HG03039 (cell line): Measurements from ENCODE around the gene BDNF.
A peak's percentile ranks its signal among the peaks of the same experiment; 100 is the strongest.
"Not testable (repeated sequence)": the region's sequence is repeated elsewhere in the genome, so short reads cannot be mapped to it uniquely, and the experiment has no call there.

Experiments
- ATAC-seq: cut with Tn5 transposase; IDR thresholded peaks from one replicate; pipeline ENCODE4 v1.9.1; 2021; ENCODE audit warnings: mild to moderate bottlenecking, moderate library complexity; ENCODE audit not compliant: unreplicated experiment

BDNF gene

GRCh38 chr11:27700351-27701301 is at the start of gene BDNF:
TSS of gene BDNF (minus strand) at chr11:27700455. CDS start at chr11:27658564, 41,891 bp downstream.
- peak; percentile 33 for ATAC-seq

DNA sequence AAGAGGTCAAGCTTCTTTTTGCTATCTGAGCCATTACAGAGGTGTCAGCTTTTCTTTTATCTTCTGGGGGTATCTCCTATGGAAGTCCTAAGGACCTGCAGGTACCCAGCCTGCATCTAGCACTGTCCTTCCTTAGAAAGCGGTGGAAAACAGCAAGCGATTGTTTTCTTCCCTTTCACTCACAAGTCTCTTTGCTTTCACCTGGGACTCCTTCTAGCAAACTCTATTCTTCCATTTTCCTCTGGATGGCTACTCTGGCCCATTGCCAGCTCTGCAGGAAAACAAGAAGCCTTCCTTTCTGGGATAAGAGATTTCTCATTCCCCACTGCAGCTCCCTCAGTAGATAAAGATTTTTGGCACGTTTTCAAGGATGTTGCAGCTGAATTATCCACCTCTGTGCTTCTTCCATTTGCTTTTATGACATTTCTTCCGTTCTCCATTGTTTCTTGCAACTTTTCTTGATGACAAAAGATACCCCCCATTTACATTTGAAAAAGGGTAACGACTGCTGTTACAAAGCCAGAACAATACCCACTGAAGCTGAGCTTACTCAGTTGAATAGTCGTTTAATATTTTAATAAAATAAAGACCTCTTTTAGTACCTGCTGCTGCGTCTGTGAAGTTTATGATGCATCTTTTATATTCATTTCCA is 40.2 kb upstream of the BDNF start:
- ATAC-seq, result no peak

- no peak for ATAC-seq
Observed at GRCh38 chr11:27735281-27735680, 35.0 kb upstream of the BDNF start.

DNA sequence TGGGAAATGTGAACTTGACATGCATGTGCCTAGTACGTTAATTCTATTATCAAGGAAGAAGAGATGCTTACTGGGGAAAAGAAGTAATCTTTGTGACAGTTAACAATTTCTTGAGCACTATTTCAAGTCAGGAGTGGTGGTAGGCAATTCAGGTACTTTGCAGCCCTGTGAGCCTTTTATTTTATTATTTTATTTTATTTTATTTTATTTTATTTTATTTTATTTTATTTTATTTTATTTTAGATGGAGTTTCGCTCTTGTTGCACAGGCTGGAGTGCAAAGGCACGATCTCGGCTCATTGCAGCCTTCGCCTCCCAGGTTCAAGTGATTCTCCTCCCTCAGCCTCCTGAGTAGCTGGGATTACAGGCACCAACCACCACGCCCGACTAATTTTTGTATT is 31.5 kb upstream of the BDNF start:
- ATAC-seq, result not testable (repeated sequence)

- no peak for ATAC-seq
Observed at GRCh38 chr11:27726981-27727380, 26.7 kb upstream of the BDNF start.

DNA sequence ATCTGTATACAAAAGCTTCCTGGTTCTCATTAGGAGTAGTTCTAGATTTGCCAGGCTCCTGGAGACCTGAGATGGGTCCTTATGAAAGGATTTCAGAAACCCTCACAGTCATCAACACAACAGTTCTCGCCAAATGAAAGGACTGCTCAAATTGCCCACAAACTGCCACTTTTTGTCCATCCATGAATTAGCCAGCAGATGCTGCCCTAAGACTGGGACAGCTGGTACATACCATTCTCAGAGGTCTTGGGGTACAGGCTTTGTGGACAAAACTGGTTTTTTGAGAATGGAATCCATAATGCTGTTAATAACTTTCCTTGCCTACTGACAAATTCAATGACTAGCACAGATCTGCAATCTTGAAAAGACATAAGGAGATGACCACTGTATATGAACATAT is 23.4 kb upstream of the BDNF start:
- ATAC-seq, result no peak

- ATAC-seq, result no peak
Observed at GRCh38 chr11:27722953-27723344, 22.7 kb upstream of the BDNF start.

DNA sequence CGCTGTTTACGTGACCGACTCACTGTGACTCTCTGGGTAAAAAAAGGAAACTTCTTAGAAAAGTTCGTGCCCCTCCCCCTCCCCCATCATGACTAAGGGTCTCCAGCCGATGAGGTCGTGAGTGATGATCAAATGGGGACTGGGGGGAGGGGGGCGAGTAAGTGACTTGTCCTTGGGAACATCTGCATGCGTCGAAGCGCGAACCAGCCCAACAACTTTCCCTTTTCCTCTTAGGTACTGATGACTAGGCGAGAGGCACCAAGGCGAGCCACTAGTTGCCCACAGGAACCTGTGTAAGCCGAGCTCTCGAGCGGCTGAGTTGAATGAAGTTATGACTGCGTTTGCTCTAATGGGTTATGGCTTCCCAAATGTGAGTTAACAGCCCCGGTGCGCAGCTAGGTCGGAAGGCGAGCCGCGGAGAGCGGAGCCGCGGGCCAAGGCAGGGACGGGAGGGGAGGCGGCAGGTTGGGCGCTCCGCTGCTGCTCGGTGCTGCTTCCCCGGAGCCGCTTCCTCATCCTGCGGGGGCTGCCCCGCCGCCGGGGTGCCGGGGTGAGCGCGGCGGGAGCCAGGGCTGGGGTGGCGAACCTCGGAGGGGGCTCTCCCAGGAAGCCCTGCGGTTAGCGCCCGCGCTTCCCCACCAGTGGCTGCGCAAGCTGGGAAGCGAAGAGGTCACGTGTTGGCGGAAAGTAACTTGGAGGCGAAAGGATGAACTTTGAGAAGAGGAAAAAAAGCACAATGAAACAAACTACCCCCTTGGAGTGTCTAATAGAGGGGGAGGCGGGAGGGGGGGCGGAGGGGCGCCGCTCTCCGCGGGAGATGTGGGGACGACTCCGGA is 22.1 kb upstream of the BDNF start:
- ATAC-seq, result no peak

DNA sequence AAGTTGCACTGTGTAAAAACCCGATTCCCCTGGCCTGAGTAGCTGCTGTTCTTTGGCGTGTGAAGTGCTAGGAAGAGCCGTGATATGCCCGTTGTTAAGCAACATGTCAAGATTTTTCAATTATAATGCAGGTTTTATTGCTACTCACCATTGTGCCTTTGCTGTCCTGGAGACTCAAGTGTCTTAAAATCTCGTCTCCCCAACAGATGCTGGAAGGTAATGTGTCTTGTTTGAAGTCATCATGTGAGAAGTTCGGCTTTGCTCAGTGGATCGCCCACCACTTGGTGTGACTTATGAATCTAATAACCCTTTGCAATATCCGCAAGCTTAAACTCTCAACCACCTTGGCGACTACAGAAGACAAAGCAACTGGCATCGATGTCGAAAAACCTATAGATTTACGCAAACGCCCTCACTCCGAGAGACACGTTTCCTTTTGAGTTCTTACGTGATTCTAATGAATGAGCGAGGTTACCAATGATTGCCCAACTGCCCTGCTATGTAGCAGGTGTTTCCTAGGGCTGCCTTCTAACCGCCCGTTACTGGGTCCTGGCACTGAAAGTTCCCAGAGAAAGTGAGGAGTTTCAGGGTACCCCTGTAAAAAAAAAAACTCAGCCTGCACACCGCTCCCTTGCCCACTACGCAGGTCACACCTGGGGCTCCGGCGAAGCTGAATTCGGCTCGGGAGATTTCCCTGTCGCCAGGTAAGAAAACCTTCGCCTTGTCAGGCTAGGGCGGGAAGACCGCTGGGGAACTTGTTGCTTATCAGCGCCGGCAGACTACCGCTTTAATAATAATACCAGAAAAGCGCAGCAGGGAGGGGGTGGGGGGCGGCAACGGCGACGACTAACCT is 21.2 kb upstream of the BDNF start:
- ATAC-seq, result no peak

DNA sequence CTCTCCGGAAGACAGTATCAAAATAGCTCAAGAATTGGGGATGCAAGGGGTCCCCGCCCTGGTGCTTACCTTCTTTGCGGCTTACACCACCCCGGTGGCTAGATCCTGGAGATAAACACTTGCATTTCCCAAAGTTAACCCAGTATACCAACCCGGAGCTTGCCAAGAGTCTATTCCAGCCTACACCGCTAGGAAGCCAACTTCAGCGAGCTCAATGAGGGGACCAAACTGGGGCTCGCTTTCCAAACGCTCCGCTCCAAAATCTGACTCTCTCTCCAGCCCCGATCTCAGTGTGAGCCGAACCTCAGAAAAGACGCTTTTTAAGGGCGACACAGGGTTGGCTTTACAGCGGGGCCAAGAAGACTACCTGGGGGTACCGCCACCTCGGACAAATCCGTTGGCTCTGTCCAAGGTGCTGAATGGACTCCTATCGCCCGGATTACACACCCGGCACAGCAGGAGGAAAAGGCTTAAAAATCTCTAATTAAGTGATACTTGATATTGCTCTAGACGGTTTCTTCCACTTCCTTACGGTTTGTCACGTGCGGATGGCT is 20.1 kb upstream of the BDNF start:
- no peak for ATAC-seq

DNA sequence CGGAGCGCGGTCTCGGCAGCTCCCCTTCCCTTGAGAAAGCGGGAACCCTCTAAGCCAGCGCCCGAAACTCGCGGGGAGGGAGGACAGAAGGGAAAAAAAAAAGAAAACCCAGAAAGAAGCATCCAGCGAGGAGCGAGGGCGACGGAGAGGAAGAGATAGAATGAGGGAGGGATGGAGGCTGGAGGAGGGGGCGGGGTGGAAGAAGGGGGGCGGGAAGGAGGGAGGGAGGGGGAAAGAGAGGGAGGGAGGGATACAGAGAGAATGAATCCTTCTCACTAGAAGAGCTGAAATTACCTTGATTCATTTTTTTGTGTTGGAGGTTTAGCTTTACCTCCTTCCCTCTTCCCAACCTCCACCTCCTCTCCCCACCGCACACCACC is 19.3 kb upstream of the BDNF start:
- no peak for ATAC-seq

- ATAC-seq, result no peak
Observed at GRCh38 chr11:27718863-27719545, 18.7 kb upstream of the BDNF start.

GRCh38 chr11:27718346-27718862 is 18.1 kb upstream of the BDNF start:
- no peak for ATAC-seq

DNA sequence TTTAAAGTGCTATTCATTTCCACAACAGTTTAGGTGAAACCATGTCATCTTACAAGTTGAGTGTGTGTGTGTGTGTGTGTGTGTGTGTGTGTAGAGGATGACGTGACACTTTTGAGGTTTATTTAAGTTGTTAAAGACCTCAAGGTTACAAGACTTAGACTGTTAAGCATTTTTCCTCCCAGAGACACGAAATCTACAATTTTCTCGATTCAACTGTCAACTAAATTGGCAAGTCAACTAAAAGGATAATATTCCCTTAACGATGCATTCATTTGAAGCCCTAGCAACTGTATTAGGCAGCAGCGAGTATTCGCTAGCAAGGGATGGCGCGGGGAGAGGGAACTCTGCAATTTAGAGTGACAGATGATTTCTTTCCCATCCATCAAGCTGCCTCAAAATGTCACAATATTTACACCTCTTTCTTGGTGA is 17.6 kb upstream of the BDNF start:
- no peak for ATAC-seq

GRCh38 chr11:27717377-27717776 is 17.1 kb upstream of the BDNF start:
- ATAC-seq, result no peak

DNA sequence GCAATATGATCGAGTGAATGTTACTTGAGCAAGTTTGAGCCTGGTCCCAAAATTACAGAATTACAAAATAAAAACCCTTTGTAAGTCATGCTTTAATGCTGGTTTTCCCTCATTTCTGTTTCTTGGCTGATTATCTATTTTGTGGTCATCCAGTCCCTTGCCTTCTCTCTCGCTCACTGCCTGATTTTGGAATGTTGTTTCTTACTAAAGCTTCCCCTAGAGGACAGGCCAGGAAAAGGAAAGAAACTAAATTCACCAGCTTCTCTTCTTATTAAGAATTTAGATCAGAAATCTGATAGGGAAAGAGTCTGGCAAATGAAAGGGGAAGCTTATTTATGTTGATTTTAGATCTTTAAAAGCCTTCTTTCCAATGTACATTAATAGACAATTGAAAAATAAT is 16.6 kb upstream of the BDNF start:
- ATAC-seq, result no peak

GRCh38 chr11:27716216-27716615 is 16.0 kb upstream of the BDNF start:
- ATAC-seq, result no peak

- ATAC-seq, result no peak
Observed at GRCh38 chr11:27711725-27712124, 11.5 kb upstream of the BDNF start.

DNA sequence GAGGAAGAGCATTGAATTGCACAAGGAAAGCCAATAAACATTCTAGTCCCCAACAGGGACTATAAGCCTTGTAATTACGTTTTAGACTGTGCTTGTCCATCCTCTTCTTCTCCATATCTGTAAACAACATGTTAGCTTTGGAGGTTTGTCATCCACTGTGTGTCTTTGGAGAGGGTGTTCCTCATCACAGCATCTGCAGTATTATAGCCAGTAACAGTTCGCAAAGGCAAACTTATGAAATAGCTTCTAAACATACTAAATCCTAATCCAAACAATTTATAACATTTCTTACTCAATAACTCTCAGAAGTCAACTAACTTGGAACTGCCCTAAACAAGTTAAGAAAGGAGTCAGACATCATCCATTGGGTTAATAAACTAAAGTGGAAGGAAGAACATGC is 10.3 kb upstream of the BDNF start:
- ATAC-seq, result no peak
